Measurements from ENCODE around the gene TIMM10B.

DNA sequence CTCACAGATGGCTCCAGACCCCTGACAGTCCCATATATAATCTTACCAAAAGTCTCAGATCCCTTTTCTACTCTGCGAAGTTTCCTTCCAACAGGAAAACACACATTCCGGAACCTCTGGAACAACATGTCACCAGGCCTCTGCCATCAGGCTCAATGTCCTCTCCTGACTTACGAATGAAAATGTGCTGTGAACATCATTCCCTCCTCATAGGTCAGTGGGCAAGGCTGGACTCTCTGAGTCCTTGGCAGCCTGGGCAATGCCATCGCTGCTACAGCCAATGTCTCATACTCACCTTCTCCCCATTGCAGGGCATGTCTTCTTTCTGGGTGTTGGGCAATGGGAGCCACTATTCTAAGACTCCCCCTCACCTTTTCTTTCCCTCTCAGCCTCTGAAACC lies 38.9 kb upstream of the TIMM10B start:
- TF ChIP-seq, protein P1, sequence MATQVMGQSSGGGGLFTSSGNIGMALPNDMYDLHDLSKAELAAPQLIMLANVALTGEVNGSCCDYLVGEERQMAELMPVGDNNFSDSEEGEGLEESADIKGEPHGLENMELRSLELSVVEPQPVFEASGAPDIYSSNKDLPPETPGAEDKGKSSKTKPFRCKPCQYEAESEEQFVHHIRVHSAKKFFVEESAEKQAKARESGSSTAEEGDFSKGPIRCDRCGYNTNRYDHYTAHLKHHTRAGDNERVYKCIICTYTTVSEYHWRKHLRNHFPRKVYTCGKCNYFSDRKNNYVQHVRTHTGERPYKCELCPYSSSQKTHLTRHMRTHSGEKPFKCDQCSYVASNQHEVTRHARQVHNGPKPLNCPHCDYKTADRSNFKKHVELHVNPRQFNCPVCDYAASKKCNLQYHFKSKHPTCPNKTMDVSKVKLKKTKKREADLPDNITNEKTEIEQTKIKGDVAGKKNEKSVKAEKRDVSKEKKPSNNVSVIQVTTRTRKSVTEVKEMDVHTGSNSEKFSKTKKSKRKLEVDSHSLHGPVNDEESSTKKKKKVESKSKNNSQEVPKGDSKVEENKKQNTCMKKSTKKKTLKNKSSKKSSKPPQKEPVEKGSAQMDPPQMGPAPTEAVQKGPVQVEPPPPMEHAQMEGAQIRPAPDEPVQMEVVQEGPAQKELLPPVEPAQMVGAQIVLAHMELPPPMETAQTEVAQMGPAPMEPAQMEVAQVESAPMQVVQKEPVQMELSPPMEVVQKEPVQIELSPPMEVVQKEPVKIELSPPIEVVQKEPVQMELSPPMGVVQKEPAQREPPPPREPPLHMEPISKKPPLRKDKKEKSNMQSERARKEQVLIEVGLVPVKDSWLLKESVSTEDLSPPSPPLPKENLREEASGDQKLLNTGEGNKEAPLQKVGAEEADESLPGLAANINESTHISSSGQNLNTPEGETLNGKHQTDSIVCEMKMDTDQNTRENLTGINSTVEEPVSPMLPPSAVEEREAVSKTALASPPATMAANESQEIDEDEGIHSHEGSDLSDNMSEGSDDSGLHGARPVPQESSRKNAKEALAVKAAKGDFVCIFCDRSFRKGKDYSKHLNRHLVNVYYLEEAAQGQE (IDR thresholded peaks at IDR 0.05) = no peak
- TF ChIP-seq, protein P2, sequence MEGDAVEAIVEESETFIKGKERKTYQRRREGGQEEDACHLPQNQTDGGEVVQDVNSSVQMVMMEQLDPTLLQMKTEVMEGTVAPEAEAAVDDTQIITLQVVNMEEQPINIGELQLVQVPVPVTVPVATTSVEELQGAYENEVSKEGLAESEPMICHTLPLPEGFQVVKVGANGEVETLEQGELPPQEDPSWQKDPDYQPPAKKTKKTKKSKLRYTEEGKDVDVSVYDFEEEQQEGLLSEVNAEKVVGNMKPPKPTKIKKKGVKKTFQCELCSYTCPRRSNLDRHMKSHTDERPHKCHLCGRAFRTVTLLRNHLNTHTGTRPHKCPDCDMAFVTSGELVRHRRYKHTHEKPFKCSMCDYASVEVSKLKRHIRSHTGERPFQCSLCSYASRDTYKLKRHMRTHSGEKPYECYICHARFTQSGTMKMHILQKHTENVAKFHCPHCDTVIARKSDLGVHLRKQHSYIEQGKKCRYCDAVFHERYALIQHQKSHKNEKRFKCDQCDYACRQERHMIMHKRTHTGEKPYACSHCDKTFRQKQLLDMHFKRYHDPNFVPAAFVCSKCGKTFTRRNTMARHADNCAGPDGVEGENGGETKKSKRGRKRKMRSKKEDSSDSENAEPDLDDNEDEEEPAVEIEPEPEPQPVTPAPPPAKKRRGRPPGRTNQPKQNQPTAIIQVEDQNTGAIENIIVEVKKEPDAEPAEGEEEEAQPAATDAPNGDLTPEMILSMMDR (IDR thresholded peaks at IDR 0.05; ENCODE audit: low read depth, low read length, missing input control) = no peak
- TF ChIP-seq, protein P3, sequence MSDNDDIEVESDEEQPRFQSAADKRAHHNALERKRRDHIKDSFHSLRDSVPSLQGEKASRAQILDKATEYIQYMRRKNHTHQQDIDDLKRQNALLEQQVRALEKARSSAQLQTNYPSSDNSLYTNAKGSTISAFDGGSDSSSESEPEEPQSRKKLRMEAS (IDR thresholded peaks at IDR 0.05) = no peak

Data from liver (tissue), 2 donors.